ENCODE data around the gene SMPD3.

GRCh38 chr16:68433316-68433715 is 15.0 kb downstream of the SMPD3 start:
- TF ChIP-seq CTCF (IDR thresholded peaks at IDR 0.05; ENCODE audit: poor library complexity) (no peak), EZH2 (IDR thresholded peaks at IDR 0.05; ENCODE audit: borderline replicate concordance) (no peak), EZH2phosphoT487 (IDR thresholded peaks at IDR 0.05; ENCODE audit: low read depth, severe bottlenecking, unreplicated experiment) (no peak)
